ENCODE data around the gene SCYL1.

DNA sequence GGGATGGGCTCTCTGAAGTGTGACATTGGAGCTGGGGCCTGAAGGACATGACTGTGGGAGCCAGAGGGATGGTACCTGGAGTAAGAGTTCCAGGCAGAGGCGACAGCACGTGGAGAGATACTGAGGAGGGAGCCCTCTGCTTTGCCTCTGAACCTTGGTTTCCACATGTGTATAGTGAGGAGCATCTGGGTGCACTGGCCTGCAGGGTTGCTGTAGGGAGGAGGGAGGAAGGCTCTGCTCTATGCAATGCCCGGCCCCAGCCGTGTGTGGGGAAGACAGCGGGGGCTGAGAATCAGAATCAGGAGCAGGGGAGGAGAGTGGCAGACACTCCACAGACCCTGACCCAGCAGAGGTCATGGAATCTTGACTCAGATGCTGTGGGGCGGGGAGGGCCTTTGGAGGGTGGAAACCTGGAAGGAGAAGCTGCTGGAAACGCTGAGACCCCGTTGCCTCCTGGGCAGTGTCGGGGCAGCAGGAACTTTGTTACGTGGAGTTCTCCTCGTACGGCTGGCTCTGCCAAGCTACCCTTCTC is 4.0 kb downstream of the SCYL1 start:
- TF ChIP-seq CTCF (IDR thresholded peaks at IDR 0.05; ENCODE audit: low read depth, low read length), result no peak
- TF ChIP-seq POLR2A (IDR thresholded peaks at IDR 0.05; ENCODE audit: extremely low read depth, insufficient read length), result no peak

All from NB4 (cell line).